ENCODE measurements around the gene CORO2A. TPM values are rescaled to one million over a fixed set of nuclear protein-coding genes. Genes with fewer than 3 reads are reported as not detected.

The CORO2A gene
- total and polyA plus RNA-seq, 2 of the 13 experiments (the other 11 are each of a cell fraction or from before 2014, with no cell fraction given) = 14.4 to 15.3 TPM

- TF ChIP-seq ZNF331 (CRISPR knock-in tag; IDR thresholded peaks at IDR 0.05) = peak; percentile 91
- no peak for TF ChIP-seq CENPBD1 (CRISPR knock-in tag; IDR thresholded peaks at IDR 0.05; ENCODE audit: borderline replicate concordance, low read depth)
- peak; percentile 44; the same call in 1 of the 2 replicates for TF ChIP-seq HNF1B (CRISPR knock-in tag; IDR thresholded peaks at IDR 0.05)
- TF ChIP-seq, protein P1, sequence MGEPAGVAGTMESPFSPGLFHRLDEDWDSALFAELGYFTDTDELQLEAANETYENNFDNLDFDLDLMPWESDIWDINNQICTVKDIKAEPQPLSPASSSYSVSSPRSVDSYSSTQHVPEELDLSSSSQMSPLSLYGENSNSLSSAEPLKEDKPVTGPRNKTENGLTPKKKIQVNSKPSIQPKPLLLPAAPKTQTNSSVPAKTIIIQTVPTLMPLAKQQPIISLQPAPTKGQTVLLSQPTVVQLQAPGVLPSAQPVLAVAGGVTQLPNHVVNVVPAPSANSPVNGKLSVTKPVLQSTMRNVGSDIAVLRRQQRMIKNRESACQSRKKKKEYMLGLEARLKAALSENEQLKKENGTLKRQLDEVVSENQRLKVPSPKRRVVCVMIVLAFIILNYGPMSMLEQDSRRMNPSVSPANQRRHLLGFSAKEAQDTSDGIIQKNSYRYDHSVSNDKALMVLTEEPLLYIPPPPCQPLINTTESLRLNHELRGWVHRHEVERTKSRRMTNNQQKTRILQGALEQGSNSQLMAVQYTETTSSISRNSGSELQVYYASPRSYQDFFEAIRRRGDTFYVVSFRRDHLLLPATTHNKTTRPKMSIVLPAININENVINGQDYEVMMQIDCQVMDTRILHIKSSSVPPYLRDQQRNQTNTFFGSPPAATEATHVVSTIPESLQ (CRISPR knock-in tag; conservative IDR thresholded peaks at IDR 0.05) = no peak
- TF ChIP-seq RFX3 (CRISPR knock-in tag; IDR thresholded peaks at IDR 0.05) = peak; percentile 89
- TF ChIP-seq POLR2AphosphoS2 (IDR thresholded peaks at IDR 0.05; ENCODE audit: low read depth, low read length) = no peak
- peak; percentile 76; the same call in 1 of the 2 replicates for TF ChIP-seq ZFP91 (CRISPR knock-in tag; IDR thresholded peaks at IDR 0.05; ENCODE audit: borderline replicate concordance)
- no peak for TF ChIP-seq ZNF543 (CRISPR knock-in tag; IDR thresholded peaks at IDR 0.05)
- TF ChIP-seq ZNF792 (CRISPR knock-in tag; IDR thresholded peaks at IDR 0.05) = peak; percentile 80
- TF ChIP-seq ZBTB2 (CRISPR knock-in tag; IDR thresholded peaks at IDR 0.05; ENCODE audit: low read depth) = no peak
- TF ChIP-seq, protein P2, sequence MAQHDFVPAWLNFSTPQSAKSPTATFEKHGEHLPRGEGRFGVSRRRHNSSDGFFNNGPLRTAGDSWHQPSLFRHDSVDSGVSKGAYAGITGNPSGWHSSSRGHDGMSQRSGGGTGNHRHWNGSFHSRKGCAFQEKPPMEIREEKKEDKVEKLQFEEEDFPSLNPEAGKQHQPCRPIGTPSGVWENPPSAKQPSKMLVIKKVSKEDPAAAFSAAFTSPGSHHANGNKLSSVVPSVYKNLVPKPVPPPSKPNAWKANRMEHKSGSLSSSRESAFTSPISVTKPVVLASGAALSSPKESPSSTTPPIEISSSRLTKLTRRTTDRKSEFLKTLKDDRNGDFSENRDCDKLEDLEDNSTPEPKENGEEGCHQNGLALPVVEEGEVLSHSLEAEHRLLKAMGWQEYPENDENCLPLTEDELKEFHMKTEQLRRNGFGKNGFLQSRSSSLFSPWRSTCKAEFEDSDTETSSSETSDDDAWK (CRISPR knock-in tag; IDR thresholded peaks at IDR 0.05) = no peak
- no peak for TF ChIP-seq SKIL (CRISPR knock-in tag; IDR thresholded peaks at IDR 0.05; ENCODE audit: borderline replicate concordance)
- TF ChIP-seq, protein P3, sequence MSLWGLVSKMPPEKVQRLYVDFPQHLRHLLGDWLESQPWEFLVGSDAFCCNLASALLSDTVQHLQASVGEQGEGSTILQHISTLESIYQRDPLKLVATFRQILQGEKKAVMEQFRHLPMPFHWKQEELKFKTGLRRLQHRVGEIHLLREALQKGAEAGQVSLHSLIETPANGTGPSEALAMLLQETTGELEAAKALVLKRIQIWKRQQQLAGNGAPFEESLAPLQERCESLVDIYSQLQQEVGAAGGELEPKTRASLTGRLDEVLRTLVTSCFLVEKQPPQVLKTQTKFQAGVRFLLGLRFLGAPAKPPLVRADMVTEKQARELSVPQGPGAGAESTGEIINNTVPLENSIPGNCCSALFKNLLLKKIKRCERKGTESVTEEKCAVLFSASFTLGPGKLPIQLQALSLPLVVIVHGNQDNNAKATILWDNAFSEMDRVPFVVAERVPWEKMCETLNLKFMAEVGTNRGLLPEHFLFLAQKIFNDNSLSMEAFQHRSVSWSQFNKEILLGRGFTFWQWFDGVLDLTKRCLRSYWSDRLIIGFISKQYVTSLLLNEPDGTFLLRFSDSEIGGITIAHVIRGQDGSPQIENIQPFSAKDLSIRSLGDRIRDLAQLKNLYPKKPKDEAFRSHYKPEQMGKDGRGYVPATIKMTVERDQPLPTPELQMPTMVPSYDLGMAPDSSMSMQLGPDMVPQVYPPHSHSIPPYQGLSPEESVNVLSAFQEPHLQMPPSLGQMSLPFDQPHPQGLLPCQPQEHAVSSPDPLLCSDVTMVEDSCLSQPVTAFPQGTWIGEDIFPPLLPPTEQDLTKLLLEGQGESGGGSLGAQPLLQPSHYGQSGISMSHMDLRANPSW (CRISPR knock-in tag; IDR thresholded peaks at IDR 0.05; ENCODE audit: borderline replicate concordance) = no peak
These were observed 46.1 kb downstream of the CORO2A start (continued) for GRCh38 chr9:98146101-98146991.

All from HepG2 (cell line).